GM19239 (cell line): ENCODE results near the gene VSTM4.

Experiments
- DNase-seq: peaks from one replicate; pipeline ENCODE4 v3.0.0; 2011; ENCODE audit warnings: low spot score; ENCODE audit not compliant: insufficient read length
- FAIRE-seq: peaks from 2 replicates; lab custom pipeline; 2011; peaks lifted over from hg19 to GRCh38; lab: Jason Lieb, UNC

VSTM4 gene

GRCh38 chr10:49115015-49115795, at the start of gene VSTM4:
VSTM4 (minus strand) TSS chr10:49115522; CDS start chr10:49115485, 37 bp downstream.
- DNase-seq (peak; percentile 37), FAIRE-seq (no peak)

DNA sequence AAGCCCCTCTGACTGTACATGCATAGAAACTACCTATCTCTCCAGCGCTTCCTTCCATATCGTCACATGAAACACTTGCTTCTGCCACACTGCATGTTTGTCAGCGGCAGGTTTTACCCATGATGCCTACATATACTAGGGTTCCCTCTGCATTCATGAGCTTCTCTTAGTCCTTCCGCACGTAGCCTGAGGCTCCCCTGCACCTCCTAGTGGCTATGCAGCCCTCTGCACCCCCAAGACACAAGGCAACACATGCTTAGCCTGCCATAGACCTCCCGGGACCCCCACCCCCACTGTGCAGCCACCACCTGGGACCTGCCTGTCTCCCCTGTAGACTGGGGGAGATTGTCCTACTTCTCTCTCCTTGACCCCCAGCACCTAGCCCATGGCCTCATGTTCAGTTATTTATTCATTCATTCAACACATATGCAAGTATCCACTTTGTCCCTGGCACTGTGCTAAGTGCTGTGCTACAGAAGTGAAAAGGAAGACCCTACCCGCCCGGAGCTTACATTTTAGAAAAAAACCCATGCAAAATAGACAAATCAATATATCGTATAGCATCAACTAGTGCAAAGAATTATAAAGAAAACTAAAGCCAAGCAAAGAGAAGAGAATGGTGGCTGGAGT, 49.4 kb upstream of the VSTM4 start:
- DNase-seq (peak; percentile 40), FAIRE-seq (peak; percentile 81)

- DNase-seq (no peak), FAIRE-seq (no peak)
These were observed 48.4 kb upstream of the VSTM4 start for GRCh38 chr10:49163741-49164140.

GRCh38 chr10:49162761-49163310, 47.5 kb upstream of the VSTM4 start:
- FAIRE-seq (no peak), DNase-seq (no peak)

DNA sequence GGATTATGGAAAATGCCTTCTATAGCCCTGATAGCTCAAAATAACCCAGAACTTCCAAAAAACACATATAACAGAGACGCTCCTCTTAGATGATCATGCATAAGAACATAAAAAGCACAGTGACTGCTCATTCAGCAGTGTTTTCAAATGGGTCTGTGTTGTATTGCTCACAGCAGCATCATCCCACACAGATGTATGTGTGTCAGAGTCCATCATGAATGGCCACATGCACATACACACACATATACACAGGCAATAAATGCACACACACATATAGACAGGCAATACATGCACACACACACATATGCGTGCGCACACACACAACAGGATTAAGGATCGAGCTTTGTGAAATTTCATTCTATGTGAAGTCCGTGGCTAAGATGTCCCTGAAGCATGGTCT, 46.7 kb upstream of the VSTM4 start:
- FAIRE-seq (no peak), DNase-seq (no peak)

DNA sequence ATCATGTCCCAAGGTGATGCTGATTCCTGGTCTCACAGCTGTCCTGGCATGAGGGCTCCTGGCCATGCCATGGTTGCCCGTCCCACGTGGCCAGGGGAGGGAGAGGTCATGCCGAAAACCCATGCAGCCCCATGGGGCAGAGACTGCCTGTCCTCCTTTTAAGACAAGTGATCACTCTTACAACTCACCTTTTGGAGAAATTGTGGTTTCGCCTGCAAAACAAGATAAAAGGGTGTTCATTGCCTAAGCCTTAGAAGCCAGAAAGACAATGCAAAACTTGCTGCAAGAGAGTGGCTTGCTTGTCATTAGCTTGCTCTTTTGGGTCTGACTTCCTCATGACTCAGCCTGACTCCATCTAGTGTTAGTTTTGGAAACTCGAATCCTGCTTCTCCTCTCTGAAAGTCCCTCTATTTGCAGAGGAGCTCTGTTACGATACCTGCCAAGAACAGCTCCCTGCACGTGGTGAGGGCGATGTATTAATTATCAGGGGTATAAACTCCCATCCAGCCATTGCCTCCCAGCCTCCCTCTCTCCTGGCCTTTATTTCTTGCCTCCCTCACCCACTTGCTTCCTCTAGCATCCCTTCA, 46.2 kb upstream of the VSTM4 start:
- FAIRE-seq, result no peak

DNA sequence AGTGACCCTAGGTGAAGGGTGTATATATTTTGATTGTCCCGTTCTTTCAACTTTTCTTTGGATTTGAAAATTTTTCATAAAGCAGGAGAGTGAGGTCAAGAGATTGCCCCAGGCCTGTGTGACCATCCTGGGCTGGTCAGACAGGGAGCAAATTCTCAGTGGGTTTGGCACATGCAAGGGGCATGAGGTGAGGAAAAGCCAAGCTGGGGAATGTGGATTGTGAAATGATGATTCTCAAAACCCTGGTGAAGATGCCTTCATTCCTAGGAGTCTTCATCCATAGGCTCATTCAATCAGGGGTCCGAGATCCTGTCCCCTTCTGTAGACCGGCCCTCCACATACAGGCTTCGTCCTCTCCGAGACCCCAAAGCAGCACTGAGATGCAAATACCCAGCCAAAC, 45.5 kb upstream of the VSTM4 start:
- FAIRE-seq (no peak), DNase-seq (no peak)

More for the DNA sequence above, 46.2 kb upstream of the VSTM4 start:
- no peak for DNase-seq

DNA sequence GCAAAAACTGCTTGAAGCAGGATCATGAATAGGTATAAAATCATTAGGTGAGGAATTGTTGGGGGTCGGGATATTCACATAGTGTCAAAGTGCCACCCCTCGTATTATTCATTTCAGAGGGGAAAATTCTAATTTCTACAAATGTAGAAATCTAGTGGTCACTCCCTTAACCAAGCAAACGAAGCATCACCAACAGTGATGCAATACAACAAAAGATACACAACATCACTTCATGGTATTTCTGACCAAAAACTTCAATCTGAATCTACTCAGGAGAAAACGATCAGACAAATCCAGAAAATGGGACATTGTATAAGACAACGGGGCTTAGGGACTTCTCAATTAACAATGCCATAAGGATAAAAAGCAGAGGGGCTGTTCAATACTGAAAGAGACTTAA, 44.8 kb upstream of the VSTM4 start:
- FAIRE-seq, result no peak
- DNase-seq, result no peak

DNA sequence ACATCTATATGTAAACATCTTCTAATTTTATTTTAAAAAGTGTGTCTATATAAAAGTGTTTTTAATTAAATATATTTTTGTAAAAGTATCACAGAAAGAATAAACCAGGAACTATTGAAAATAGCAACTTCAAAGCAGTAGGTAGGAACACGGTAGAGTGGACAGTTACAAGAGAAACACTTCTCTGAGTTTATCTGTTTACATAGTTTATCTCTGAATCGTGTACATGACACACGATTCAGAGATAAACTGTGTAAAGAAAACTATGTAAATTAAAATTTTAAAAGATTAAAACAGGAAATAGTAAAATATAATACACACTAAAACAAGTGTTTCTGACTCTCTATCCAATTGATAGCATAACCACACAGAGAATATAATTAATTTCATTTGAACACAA, 43.6 kb upstream of the VSTM4 start:
- FAIRE-seq (no peak), DNase-seq (no peak)

DNA sequence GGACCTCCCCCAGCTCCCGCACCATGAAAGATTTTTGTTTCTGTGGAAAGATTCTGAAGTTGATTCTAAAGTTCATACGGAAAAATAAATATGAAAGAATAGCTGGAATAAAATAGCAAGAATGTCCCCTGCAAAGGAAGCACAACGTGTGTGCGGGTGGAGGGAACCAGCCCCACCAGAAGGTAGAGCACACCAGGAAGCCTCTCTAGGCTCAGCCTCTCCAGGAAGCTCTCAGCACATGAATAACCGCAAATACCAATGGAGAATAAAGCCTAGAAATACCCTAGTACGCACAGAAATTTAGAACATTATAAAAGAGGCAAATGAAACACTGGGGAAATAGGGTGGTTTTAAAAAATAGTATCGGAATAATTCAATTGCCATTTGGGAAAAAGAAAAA, 43.1 kb upstream of the VSTM4 start:
- DNase-seq (no peak), FAIRE-seq (no peak)

- FAIRE-seq (no peak), DNase-seq (no peak)
These were observed 41.9 kb upstream of the VSTM4 start for GRCh38 chr10:49157229-49157628.

GRCh38 chr10:49154641-49155040, 39.3 kb upstream of the VSTM4 start:
- DNase-seq (no peak), FAIRE-seq (no peak)

GRCh38 chr10:49153971-49154370, 38.6 kb upstream of the VSTM4 start:
- DNase-seq (no peak), FAIRE-seq (no peak)

DNA sequence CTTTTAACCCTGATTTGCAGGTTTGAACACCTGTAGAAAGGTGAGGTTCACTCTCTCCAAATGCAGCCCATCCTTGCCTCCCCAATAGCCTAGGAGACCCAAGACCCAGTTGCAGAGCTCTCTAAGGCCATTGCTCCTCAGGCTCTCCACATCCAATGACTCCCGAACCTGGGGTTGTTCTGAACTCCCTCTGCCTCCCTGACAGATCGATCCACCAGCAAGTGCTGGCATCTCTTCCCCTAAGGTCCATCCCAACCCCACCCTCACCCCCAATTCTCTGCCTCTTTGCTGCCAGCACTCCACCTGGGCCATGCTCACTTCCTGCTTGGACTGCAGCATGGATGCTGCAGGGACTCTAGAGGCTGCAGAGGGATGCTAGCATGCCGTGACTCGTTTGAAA, 37.8 kb upstream of the VSTM4 start:
- DNase-seq (no peak), FAIRE-seq (no peak)

DNA sequence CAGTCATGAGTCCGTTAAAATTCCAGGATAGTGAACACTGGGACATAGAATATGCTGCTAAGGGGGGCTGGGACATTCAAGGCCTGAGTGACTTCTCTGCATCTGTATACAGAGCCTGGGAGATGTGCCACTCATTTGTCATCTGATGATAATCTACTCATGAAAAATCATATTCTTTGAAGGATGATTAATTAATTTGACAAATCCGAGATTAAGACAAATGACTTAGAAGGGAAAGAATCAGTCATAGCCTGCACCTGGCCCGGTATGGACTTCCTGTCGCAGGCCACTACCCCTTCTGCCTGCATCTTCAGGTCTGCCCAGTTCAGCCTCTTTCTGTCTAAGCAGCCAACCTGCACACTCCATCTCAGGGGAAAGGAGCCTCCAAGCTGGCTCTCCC, 37.3 kb upstream of the VSTM4 start:
- DNase-seq (no peak), FAIRE-seq (no peak)

- DNase-seq (no peak), FAIRE-seq (no peak)
These were observed 36.7 kb upstream of the VSTM4 start for GRCh38 chr10:49152037-49152436.

GRCh38 chr10:49151481-49151880, 36.2 kb upstream of the VSTM4 start:
- FAIRE-seq, result no peak

GRCh38 chr10:49151025-49151445, 35.7 kb upstream of the VSTM4 start:
- DNase-seq, result no peak

More at GRCh38 chr10:49151481-49151880, 36.2 kb upstream of the VSTM4 start:
- DNase-seq, result no peak

DNA sequence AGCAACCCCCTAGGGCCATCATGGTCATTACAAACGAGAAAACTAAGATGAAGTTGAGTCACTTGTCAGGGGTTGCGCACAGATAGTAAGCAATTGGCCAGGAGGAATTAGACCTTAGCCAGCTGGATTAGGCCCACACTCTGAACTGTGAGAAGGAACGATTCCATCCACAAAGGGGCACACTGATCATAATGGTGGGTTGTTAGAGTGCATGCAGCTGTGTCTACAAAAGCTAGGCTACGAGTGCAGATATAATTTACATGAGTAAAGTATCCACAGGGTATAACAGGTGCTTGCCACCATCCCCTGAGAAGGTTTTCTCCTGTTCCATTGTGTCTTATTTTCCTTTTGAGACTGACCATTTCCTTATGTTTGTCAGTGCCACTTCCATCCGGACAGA, 35.1 kb upstream of the VSTM4 start:
- FAIRE-seq (no peak), DNase-seq (no peak)

More at GRCh38 chr10:49151025-49151445, 35.7 kb upstream of the VSTM4 start:
- peak; percentile 51 for FAIRE-seq

- FAIRE-seq (no peak), DNase-seq (no peak)
These were observed 34.6 kb upstream of the VSTM4 start for GRCh38 chr10:49149881-49150280.
